NCI-H226 (cell line): Measurements from ENCODE around the gene DZANK1.
"Not testable (repeated sequence)": the region's sequence is repeated elsewhere in the genome, so short reads cannot be mapped to it uniquely, and the experiment has no call there.

ENCODE experiments used
- DNase-seq: peaks from one replicate; pipeline ENCODE4 v3.0.0-alpha.2; 2015

The DZANK1 gene

DNA sequence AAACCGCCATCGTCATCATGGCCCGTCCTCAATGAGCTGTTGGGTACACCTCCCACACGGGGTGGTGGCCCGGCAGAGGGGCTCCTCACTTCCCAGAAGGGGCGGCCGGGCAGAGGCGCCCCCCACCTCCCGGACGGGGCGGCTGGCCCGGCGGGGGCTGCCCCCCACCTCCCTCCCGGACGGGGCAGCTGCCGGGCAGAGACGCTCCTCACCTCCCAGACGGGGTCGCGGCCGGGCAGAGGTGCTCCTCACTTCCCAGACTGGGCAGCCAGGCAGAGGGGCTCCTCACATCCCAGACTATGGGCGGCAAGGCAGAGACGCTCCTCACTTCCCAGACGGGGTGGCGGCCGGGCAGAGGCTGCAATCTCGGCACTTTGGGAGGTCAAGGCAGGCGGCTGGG, 91.3 kb downstream of the DZANK1 start:
- not testable (repeated sequence) for DNase-seq

DNA sequence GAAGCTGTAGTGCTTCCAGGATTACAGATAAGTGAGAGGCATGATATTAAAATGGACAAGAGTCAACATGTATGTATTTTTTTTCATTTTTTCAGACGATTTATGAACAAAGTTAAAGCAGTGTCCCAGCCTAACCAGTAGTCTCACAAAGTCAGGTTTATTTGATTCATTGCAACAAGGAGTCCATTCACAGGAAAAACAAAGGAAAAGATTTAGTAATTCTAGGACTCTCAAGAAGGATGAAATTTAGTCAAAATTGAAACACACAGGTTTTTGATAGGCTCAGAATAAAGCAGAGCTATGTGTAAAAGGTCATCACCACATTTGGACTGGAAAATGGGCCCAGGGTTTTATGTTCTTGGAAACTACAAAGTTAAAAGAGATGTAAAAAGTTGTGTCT, 94.5 kb downstream of the DZANK1 start:
- no peak for DNase-seq

DNA sequence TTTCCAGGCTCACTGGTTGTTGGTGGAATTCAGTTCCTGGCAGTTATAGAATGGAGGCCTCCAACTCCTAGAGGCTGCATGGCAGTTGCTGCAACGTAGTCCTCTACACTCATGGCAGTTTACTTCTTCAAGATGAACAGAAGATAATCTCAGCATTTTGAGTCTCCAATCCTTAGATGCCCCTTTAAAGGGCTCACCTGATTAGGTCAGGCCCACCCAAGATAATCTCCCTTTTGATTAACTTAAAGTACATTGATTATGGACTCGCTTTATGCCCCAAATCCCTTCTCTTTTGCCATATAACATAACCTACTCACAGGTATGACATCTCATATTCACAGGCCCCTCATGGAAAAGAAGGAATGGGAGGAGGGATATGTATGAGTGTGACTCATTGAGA, 102.1 kb downstream of the DZANK1 start:
- DNase-seq: no peak

DNA sequence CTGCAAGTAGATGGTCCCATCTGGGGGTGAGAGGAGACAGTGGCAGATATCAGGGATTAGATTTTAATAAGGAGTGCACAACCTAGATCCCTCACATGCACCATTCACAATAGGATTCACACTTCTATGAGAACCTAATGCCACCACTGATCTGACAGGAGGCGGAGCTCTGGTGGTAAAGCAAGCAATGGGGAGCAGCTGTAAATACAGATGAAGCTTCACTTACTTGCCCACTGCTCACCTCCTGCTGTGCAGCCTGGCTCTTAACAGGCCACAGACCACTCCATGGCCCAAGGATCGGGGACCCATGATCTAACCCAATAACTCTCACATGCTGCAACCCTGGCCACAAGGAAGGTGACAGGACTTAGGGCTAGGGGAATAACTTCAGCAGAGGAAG, 103.1 kb downstream of the DZANK1 start:
- no peak for DNase-seq

DNA sequence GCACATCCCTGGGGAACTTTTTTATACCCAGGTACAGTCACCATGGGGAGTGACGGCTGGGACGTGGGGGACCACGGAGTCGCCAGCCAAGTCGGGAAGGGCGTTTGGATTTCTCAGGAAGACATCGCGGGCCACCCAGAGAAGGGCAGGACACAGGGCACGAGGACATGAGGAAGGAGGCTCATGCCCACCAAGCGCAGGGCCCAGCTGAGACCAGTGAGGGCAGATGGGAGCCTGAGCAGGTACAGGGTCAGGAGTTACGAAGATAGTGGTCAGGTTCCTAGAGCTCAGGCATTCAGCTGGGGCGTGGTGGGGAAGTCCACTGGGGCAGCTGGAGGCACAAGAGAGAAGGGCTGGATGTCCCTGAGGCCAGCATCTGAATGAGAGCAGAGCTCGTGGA, 103.9 kb downstream of the DZANK1 start:
- DNase-seq: no peak

DNA sequence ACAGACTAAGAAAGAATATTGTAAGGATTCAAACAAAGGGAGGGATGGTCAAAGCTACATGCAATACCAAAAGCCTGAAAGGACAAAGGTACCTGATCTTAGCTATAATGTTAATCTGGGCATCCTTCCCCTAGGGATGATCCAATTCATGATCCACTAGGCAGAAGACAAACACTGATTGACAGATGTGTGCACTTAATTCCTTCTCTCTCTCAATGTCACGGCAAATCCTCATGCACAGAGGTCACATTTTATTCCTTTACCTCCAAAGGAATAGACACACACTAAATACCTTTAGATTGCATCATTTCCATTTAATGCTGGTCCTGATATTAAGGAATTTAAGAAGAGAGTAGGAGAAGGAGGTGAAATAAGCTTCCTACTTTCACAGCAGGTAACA, 105.2 kb downstream of the DZANK1 start:
- DNase-seq: no peak

DNA sequence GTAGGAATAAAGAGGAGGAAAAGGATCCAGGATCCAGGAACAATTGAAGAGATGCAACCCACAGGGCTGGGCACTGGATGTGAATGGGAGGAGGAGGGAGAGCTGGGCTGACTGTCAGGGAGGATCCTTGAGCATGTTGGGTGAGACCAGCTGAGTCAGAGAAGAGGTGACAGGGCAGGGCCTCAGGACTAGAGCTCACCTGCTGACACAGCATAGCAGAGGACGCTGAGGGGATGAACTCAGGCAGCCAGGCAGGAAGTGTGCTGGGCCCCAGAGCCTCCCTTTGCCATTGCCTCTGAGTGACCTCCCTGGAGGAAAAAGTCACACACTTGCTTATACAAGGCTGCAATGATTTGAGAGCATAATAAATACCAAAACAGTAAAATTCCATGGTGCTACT, 106.2 kb downstream of the DZANK1 start:
- DNase-seq: no peak

DNA sequence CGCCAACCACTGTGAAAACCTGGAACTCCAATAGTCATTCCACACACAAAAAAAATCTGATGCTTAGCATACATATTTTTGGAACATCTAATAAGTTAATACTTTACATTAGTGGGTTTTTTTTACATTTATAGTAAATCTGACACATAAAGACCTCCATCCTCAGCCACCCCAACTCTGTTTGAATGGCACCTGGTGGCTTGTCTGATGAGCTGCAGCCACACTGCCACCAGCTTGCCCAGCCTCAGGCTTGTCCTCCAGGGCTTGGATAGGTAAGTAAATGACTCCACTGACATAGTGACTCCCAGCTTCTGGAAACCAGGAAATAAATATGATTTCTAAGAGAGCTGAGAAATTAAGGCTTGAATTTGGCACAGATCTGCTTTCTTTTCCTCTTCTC, 107.0 kb downstream of the DZANK1 start:
- DNase-seq: no peak

DNA sequence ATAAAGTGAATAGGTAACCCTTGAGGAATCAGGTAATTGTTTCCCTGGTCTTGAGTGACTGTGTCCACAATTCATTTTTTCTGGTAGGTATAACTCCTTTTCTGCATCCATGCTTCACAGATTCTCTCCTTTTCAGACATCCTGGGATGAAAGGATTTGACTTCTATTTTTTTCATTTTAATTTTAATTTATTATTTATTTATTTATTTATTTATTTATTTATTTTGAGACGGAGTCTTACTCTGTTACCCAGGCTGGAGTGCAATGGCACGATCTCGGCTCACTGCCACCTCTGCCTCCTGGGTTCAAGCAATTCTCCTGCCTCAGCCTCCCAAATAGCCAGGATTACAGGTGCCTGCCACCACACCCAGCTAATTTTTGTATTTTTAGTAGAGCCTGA, 117.1 kb downstream of the DZANK1 start:
- not testable (repeated sequence) for DNase-seq
